Embryonic facial prominence (tissue), 1 donor: ENCODE measurements around the gene TDRD5.

Source experiments
- DNase-seq: peaks from one replicate; pipeline ENCODE4 v3.0.0-alpha.2; 2016; ENCODE audit errors: extremely low spot score

TDRD5 gene

GRCh38 chr1:179591592-179592580 lies at the start of gene TDRD5:
TDRD5 (plus strand) TSS chr1:179591832; CDS start chr1:179592616, 784 bp downstream.
- no peak for DNase-seq

- no peak for DNase-seq
Measured at GRCh38 chr1:179545321-179545720, 46.3 kb upstream of the TDRD5 start.

GRCh38 chr1:179547021-179547535 lies 44.6 kb upstream of the TDRD5 start:
- no peak for DNase-seq

GRCh38 chr1:179548666-179549367 lies 42.8 kb upstream of the TDRD5 start:
- no peak for DNase-seq

GRCh38 chr1:179549368-179549700 lies 42.3 kb upstream of the TDRD5 start:
- no peak for DNase-seq

DNA sequence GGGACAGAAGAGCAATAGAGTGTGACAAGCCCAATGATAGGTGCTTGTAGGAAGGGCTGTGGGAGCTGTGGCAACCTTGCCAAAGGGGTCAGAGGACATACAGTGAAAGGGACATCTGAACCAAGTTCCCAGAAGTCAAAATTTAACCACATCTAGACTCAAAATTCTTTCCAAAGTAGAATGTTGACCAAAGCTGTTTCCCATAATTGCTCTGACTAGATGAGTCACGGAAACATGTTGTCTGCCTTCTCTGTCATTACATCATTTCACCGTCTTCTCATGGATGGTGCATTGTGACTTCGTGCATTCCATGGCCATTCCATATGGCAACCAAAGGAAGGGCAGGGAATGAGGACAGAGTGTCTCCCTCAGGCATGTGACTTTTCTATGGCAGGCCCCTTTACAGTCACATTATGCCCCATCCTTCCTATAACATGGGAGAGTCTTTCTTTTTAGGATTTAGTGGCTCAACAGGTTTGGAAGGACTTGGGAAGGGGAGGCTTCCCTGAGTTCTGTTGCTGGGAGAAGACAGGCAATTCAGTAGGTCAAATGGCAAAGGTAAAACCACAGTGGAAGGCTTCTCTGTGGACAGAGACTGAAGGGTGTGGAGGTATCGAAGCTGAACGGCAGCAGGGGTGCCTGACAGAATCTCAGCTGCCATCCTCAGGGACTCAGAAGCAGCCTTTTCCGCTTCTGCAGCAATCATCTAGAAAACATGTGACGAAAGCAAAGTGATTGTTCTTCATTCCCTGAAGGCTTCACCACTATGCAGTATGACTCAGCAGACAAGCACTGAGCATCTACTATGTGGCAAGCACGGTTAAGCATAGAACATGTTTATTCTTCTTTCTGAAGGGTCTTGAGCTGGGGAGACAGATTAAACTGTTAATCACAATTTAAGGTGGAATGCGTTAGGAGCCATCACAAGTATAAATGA lies 40.6 kb upstream of the TDRD5 start:
- no peak for DNase-seq

- no peak for DNase-seq
Measured at GRCh38 chr1:179554427-179554826, 37.2 kb upstream of the TDRD5 start.

- no peak for DNase-seq
Measured at GRCh38 chr1:179558078-179558477, 33.6 kb upstream of the TDRD5 start.

GRCh38 chr1:179575497-179576314 lies 15.9 kb upstream of the TDRD5 start, which contains the start of gene NPHS2:
NPHS2 (minus strand) TSS chr1:179575948; CDS start chr1:179575864, 84 bp downstream.
- no peak for DNase-seq

- DNase-seq, result no peak
Measured at GRCh38 chr1:179576509-179576908, 15.1 kb upstream of the TDRD5 start.

GRCh38 chr1:179583771-179584320 lies 7.8 kb upstream of the TDRD5 start:
- DNase-seq, result no peak

DNA sequence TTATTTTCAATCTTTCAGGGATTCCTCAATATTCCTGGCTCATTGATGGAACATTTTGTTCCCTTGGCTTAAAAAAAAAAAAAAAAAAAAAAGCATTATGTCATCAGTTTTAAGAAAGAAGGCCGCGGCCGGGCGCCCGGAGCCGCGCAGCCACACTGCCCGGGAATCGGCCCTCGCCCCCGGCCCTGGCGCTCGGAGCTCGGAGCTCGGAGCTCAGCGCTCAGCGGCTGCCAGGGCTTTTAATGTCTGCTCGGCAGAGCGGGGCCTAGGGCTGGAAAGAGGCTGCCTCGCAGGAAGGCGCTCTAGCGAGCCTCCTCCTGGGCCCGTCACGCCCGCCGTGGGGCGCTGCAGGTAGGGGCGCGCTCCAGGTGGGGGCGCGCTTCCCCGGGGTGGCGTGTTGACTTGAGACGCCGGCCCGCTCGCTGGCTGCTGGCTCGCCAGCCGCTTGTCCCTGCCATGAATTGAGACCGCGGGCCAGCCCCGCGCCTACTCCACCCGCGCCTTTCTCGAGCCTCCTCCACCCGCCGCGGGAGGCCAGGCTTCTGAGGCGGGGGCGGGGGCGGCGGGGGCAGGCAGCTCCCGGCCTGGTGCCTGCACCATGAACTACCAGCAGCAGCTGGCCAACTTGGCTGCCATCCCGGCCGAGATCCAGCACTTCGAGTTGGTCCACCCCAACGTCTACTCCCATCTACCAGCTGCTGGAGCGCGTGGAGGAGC lies 5.4 kb upstream of the TDRD5 start:
- DNase-seq, result peak; percentile 12

GRCh38 chr1:179587336-179587735 lies 4.3 kb upstream of the TDRD5 start:
- no peak for DNase-seq

DNA sequence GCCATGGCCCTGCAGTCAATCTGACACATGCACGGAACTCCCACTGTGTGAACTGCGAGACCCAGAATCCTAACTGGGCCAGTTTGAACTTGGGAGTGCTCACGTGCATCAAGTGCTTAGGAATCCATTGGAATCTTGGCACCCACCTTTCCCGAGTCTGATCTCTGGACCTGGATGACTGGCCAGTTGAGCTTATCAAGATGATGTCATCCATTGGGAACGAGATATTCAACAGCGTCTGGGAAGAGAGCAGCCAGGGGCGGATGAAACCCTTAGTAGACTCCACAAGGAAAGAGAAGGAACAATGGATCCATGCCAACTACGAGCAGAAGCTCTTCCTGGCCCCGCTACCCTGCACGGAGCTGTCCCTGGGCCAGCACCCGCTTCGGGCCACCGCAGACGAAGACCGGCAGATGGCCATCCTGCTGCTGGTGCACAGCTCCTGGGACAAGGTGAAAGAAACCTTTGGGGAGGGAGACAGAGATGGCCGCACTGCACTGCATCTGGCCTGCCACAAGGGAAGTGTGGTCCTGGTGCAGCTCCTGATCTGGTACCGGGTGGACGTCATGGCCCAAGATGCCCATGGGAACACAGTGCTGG lies 3.1 kb upstream of the TDRD5 start:
- DNase-seq, result no peak

DNA sequence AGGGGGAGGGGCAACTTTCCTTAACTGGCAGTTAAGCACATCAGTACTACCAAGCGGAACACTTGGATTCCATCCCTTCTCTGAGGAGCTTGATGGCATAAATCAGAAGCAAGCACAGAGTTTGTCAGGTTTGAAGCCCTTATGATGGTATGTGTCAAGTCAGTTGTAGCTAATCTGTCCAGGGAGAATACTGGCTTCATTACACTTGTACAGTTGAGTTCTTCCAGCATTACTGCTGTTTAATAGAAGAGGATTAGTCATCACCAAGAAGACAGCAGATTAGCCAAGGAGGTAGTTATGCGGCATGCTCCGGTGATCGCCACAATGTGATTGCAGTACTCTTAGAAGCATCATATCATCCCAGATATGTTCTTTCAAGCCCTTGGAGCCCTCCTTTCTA lies 2.1 kb upstream of the TDRD5 start:
- no peak for DNase-seq

DNA sequence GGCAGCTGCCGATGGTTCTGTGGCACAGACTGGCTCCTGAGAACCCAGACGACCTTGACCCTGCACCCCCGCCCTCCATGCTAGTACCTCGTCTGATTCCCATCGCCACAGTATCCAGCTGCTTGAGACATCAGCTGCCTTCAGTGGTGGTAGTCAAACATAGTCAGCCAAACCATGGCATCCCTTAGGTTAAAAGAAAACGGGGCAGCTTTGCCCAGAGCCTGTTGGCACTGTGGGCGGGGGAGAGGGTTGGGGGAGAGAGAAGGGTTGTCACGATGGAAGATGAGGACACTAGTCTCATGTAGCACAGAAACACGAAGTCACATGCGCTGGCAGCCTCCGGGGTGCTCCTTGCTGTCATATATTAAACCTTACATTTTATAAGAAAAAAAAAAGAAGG lies 961 bp upstream of the TDRD5 start:
- no peak for DNase-seq

DNA sequence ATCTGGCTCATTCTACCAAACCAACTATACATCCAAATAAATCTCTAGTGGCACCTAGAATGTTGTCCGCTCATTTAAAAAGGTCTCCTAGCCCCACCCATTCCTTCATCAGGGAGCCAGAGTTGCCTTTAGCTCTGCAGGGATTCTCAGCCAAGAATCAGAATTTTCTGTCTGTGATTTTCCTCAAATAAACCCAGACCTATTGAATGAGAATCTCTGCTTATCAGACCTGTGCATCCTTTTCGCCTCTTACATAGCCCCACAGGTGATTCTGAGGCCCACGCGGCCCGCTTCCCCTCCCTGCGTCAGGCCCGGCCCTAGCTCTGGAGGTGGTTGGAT lies 410 bp upstream of the TDRD5 start:
- DNase-seq, result no peak

GRCh38 chr1:179598631-179599030 lies 7.0 kb downstream of the TDRD5 start:
- no peak for DNase-seq

DNA sequence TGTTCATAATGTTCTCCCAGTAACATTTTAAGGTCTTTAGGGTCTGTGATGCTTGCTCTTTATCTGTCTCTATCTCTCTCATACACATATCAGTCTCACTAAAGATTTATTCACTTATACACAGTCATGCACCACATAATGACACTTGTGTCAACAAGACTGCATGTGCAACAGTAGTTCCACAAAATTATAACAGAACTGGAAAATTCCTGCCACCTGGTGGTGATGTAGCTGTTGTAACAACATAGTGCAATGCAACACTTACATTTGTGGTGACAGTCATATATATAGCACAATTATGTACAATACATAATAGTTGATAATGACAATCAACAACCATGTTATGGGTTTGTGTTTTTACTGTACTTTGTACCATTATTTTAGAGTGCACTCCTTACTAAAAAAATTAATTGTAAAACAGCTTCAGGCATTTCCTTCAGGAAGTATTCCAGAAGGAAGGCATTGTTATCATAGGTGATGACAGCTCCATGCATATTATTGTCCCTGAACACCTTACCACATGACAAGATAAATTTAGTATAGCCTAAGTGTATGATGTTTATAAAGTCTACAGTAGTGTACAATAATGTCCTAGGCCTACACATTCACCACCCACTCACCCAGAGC lies 8.1 kb downstream of the TDRD5 start:
- DNase-seq, result no peak
